GM19467 (cell line): ENCODE measurements around the gene SELE.
"Not testable (repeated sequence)": the region's sequence is repeated elsewhere in the genome, so short reads cannot be mapped to it uniquely, and the experiment has no call there.

Source experiments
- ATAC-seq: cut with Tn5 transposase; IDR thresholded peaks from one replicate; pipeline ENCODE4 v1.9.1; 2021; ENCODE audit warnings: mild to moderate bottlenecking, moderate library complexity; ENCODE audit not compliant: unreplicated experiment

Gene SELE

DNA sequence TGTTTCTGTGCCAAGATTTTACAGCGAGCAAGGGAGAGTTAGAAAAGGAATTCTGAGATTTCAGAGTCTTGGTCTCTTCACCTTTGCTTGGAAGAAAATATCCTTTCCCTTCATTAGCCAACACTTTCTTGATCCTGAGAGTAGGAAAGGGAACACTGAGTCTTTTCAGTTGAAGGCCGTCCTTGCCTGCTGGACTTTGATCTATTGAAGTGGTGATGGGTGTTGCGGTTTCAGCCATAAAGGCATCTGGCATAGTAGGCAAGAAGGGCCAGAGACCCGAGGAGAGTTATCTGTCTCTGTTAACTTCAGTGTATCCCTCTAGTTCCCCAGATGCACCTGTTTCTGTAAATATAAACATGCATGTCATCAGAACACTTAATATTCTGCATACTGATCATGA is 9.7 kb downstream of the SELE start:
- ATAC-seq, result no peak

DNA sequence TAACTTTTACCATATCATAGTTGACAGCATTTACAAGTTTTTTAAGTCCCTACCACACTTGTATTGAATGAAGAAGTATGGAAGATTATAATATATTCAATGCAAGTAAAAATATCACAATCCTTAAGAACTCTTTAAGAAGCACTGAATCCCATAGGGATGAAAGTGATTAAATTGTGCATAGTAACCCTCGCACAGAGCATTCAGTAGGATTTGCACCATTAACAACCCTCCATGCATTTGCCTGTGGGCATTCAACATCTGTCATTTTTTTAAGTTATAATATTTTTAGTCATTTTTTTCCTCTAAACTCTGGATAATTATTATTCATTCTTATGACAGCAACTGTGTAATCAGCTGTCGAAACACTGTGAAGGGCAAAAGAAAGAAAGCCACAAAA is 10.1 kb downstream of the SELE start:
- ATAC-seq, result no peak

DNA sequence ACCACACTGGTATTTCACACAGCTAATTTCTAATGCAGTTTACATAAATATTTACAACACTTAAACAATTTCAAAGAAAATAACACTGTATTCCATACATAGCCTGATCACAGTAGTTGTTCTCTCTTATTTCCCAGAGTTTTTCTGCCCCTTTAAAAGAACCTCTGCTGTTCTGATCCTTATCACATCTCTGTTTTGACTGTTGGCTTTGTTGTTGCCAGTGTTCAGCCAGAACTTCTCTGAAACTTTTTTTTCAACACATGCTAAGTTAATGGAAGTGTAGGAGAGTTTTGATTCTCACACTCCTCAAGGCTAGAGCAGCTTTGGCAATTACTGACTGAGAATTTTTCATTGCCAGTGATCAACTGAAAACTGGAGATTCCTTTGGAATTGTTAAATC is 11.1 kb downstream of the SELE start:
- no peak for ATAC-seq

DNA sequence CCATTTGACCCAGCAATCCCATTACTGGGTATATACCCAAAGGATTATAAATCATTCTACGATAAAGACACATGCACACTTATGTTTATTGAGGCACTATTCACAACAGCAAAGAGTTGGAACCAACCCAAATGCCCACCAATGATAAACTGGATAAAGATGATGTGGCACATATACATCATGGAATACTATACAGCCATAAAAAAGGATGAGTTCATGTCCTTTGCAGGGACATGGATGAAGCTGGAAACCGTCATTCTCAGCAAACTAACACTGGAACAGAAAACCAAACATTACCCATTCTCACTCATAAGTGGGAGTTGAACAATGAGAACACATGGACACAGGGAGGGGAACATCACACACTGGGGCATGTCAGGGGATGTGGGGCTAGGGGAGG is 18.8 kb downstream of the SELE start:
- not testable (repeated sequence) for ATAC-seq

DNA sequence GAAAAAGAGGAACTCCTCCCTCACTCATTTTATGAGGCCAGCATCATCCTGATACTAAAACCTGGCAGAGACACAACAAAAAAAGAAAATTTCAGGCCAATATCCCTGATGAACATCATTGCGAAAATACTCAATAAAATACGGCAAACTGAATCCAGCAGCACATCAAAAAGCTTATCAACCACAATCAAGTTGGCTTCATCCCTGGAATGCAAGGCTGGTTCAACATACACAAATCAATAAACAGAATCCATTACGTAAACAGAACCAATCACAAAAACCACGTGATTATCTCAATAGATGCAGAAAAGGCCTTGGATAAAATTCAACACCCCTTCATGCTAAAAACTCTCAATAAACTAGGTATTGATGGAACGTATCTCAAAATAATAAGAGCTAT is 20.8 kb downstream of the SELE start:
- not testable (repeated sequence) for ATAC-seq

DNA sequence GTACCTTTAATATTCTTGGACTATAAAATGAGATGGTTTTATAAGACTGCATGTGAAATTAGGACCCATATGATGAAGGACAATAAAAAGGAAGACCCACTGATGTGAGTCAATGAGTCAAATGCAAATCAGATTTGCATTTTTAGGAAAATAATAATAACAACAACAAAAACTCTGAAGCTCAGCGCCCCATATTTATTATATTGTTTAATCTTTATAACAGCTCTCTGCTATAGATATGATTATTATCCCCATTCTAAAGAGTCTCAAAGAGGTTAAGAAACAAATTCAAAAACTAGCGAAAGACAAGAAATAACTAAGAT is 21.6 kb downstream of the SELE start:
- no peak for ATAC-seq

DNA sequence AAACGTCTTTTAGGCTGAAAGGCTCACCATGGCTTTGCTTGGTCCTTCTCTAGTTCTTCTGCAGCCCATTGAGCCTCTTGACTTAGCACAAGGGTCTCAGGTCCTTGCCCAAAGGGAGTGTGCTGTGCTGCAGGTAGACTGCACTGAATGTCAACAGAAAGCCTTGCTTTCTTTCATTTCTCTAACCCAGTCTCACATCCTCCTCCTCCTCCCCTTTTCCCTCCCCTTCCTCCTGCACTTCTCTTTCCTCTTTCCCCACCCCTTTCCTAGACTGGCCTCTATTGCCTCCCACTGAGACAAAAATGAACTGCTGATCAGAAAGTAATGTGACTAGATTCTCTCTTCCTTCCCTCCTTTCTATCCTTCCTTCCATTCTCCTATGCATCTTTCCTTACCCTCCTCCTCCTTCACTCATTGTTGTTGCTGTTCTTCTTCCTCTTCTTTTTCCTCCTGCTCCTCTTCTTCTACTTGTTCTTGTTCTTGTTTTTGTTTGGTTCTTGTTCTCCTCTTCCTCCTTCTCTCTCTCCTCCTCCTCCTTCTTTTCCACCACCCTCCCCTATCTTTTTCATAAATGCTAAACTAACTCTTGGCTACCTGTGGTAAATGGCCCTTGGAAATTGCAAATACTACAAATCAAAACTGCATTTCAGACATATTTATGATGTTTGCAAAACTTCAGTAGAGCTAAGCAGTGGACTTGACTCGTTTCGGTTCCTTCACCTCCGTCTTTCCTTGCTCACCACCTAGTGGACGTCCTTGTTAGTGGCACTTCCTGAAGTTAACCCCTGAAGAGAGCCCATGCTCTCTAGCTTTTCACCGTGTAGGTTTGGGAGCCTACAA is 22.2 kb downstream of the SELE start, which contains the start of gene SELL:
SELL (minus strand) TSS at position 152 of the 840 bp plus-strand sequence; CDS start at position 30, 122 bp downstream.
- ATAC-seq, result peak; percentile 82

DNA sequence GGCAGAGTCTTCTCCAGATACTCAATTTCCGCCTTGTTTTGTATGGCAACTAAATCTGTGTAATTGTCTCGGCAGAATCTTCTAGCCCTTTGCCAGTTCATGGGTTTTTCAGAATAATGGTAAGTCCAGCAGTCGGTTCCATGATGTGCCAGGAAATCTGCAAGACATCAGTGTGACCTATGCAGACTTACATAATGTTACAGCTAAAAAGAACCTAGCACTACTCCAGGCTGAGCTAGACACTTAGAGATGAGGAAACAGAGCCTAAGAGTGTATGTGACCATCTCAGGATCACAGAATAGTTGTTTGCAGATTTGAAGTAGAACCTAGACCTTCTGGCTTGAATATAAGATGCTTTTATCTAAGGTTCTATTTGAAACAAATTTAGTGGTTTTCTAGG is 25.2 kb downstream of the SELE start:
- ATAC-seq, result no peak

DNA sequence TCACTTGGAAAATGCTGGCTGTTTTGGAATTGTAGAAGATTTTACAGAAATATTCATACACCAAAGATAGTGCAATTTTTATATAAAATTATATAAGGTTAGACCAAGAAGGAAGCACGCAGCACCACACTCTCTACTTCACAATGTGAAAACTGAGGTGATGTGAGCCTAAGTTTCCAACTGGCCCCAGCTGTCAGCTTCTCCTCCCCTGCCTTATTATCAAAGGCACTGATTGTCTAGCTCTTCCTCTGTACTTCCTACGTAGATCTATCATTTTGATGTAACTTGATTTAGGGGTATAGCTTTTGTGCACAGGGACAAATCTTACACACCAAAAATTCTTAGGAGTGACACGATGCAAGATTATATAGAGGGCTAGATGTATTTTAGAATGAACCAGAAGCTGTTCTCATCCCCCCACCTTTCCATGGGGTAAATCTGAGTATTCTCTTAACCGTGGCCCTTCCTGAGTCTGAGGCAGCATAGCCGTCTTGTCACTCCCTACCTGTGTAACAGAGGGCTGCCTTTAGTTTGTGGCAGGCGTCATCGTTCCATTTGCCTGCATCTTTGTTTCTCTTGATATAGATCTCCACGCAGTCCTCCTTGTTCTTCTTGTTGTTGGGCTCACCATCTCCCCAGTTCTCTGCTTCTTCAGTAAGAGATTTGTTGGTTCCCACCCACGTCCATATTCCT is 25.8 kb downstream of the SELE start:
- no peak for ATAC-seq

DNA sequence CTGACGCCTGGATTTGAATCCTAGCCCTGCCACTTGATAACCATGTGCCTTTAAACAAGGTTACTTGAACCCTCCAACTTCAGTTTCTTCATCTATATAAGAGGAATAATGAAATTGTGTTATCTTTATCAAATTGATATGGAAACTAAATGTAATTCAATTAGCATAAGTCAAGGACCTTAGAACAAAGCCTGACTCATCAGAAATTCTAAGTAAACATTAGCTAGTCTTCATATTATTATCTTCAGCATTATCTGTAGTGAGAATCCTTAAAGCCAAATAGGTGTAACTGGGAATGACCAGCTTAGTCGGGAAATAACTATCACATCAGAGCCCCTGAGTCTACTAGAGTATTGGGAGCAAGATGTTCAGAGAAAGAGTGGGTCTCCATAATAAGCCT is 29.1 kb downstream of the SELE start:
- ATAC-seq, result no peak

DNA sequence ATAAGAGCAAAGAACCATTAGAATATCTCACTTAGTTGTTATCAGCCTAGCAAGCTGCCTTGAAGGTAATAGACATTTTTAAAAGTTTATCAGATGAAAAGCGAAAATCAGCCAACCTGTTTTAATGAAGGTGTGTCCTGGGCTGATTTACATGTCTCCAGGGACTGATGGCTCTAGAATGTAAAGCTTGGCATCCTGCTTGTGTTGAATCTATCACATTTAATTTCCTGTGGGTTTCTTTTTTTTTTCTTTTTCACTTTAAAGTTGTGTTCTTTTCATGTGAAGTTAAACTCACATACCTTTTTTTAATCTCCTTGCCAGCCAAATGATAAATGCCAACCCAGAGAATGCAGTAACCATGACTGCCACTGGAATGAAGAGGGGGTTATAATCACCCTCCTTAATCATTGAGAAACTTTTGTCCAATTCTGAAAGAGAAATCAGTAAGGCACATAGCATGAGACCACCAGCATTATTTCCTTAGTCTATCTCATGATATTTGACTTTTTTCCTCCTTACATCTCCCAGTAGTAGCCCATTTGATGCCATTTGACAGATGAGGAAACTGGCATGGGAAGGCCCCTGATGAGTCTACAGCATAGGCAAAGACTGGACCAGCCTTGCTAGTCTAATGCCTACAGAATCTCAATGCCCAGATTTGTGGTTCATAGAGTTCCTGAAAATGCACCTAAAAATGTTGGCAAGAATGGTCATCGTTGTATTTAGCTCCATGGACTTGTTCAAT is 32.4 kb downstream of the SELE start:
- ATAC-seq, result no peak

DNA sequence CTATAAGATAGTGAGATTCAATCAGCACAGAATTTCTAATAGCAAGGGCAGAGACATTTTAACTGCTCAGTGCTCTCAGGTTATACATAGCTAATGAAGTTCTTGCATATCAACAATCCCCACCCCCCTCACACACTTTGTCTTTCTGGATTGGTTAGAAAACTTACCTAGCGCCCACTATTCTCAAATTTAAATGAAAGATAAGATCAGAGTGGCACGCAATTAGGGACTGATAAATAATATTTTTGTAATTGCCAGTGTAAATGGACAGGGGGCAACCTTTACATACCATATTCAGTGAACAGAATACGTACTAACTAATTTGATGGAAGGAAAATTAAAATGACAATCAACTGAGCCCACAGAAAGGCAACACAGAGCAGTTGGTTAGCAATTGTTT is 34.2 kb downstream of the SELE start:
- ATAC-seq, result no peak

DNA sequence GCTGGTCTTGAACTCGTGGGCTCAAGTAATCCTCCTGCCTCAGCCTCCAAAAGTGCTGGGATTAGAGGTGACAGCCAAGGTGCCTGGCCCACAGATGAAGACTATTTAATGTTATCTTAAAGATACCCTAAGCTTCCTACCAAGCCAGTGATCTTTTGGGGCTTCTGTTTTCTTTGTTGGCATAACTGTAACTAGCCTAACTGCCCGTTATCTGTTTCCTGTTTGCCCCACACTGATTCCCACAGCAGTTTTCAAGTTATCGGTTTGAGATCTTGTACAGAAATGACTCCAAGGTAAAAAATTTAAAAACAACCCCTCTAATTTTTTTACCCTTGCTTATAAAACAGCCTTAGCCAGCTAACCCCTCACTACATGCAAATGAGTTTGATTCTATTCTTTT is 34.9 kb downstream of the SELE start:
- ATAC-seq, result no peak

DNA sequence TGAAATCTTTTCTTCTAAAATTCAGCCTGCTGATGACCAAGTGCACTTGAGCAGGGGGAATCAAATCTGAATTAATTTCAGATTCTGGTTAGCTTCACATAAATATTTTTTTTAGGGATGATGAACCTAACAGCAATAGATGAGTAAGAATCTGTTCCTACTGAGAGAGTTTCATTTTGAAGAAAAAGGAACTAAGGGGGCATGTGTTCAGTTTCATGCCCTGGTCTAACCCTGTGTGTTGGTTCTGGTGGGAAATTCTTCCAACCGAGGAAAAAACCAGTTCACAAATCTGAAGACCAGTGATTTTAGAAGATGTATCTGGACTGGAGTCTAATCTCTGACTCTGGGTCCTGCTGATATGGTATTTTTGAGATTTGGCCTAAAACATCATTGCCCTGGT is 36.1 kb downstream of the SELE start:
- ATAC-seq, result no peak

DNA sequence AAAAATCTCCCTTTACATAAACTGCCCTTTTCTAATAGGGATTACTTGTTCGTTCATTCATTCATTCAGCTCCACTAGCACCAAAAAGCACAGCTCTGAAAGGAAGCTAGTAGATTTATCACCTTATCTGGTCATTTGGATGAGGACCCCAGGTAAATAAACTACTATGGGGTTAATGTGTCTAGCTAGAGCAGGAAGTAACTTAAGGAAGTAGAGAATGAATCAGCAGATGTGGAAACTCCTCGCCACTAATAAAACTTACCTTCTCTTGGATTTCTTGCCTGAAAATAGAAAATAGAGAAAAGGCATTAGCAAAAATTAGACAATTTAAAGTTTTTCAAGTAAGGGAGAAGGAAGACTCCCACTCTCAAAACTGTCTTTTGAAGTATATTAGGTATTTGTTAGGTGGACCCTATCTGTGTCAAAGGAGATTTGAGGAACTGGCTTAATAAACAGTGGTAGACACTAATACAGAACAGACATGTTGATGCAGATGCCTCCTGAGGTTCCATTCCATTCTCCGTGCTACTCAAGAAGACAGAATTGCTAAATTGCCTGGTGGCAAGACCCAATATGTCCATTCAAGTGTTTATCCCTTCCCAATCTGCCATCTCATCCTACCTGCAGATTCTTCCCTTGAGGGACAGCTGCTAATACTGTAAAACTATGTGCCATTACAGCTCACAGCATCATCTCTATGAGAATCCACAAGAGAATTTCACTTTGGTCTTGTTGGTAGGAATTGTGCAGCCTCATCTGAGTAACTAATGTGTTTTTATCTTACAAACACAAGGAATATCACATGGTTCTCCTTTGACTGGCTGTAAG is 37.4 kb downstream of the SELE start:
- no peak for ATAC-seq

DNA sequence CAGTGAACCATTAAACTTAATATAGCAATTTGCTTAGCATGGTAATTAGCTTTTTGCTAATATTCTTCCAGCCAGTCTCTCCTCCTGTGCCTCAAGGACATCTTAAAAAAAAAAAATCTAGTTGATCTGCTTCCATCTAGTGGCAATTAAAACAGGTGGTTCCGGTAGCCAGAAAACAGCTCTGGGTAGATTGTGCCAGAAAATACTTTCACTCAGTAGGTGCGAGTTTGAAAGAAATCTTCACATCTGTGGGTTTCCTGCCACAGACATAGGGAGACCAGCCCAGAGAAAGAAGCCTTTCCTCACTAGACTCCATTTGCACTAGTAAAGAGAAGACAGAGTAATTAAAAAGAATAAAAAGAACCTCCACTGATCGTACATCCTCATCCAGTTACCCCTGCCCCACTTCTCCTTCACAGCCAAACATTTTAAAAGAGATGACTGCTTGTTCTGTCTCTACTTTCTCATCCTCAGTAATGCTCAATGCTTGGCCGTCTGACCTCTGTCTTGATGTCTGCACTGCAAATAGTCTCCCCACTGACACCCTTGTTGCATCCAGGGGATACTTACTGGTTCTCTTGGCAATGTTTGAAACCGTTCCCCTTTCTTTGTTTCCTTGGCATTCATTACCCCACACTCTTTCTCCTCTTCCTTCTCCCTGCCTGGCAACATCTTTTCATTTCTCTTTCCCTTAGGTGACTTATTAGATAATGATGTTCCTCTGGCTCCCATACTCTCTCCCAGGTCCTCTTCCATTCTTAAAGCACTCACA is 39.4 kb downstream of the SELE start:
- peak; percentile 36 for ATAC-seq

DNA sequence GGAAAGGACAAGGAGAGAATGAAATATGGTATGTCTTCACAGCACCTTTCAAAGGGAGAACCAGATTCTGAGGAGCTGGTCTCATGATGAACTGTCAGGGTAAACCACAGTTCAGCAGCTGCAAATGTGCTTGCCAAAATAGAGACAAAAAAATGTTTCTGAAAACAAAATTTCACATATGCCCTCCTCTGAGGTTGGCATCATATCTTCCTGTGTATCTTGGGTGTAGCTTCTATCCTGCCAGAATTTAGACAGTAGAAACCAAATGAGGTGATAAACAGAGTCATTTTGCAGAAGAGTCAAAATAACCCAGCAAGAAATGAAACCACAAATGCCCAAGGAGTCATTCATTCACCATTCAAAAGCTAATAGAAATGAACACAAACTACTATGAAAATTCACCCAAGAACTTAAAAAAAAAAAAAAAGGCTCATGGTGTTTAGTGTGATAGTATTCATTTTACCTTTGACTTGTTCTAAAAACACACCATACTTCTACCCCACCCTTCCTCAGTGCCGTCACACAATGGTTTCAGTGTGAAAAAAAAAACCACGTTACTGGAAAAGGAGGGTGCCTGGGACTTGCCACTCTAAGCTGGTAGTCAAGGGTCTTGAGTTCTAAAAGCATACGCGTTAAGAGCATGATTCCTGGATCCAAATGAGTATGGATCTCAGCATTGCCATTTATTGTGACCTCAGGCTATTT is 41.0 kb downstream of the SELE start:
- ATAC-seq, result no peak

DNA sequence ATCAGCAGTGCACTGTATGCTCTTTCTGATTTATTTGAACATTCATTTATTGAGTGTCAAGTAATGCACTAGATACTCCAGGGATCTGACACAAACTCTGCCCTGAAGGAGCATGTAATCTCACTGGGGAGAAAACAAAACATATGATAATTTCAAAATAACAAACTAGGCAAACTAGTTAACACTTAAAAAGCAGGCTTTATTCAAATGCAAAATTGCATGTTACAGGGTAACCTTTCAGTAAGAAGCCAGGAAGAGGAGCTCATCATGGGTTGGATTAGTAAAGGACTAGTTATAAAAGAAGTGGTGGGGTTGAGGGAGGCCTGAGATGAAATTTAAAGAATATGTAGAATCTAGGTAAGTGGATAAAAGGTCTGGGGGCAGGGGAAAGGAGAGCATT is 43.4 kb downstream of the SELE start:
- ATAC-seq, result no peak

DNA sequence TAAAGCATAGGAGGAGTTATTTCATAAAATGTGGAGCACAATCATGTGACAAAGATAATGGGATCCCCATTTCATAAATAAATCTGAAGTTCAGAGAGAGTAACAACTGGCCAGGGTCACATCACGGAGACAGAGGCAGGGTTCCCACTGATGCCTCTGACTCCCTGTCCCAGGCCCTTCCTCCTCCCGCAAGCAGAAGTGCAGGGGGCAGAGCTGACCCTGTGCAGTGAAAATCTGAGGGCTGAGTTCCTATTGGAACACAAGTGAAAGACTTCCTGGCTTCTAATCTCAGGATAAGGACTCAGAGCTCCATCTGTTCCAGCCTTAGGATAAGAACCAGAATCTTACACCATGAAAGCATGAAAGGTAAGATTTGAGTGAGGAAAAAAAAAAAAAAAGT is 44.5 kb downstream of the SELE start:
- no peak for ATAC-seq

DNA sequence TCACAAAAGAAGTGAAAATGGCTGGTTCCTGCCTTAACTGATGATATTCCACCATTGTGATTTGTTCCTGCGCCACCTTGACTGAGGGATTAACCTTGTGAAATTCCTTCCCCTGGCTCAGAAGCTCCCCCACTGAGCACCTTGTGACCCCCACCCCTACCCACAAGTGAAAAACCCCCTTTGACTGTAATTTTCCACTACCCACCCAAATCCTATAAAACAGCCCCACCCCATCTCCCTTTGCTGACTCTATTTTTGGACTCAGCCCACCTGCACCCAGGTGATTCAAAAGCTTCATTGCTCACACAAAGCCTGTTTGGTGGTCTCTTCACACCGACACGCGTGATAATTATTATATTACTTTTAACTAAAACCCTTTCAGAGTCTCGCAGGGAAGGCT is 45.5 kb downstream of the SELE start:
- not testable (repeated sequence) for ATAC-seq
